Endothelial cell of umbilical vein (primary cell): ENCODE results near the gene IL33.

Experiments used
- CTCF ChIP-seq, 2 donors: IDR thresholded peaks; 1 replicate in 1 of 2; 2 replicates in 1 of 2; pipeline ENCODE4 v1.5.1; 2011; ENCODE audit warnings: low read length in 2 of 2, mild to moderate bottlenecking in 2 of 2, moderate library complexity in 2 of 2, control low read depth in 1 of 2, inconsistent platforms in 1 of 2, low read depth in 1 of 2; ENCODE audit not compliant: insufficient read depth in 1 of 2; ENCODE audit errors: extremely low read depth in 1 of 2
- JUN ChIP-seq: IDR thresholded peaks from 2 replicates; pipeline ENCODE4 v1.6.1; 2011; ENCODE audit warnings: borderline replicate concordance, low read depth; ENCODE audit not compliant: insufficient read length, insufficient read depth
- MAX ChIP-seq: IDR thresholded peaks from 2 replicates; pipeline ENCODE4 v1.6.1; 2011; ENCODE audit not compliant: insufficient read depth, insufficient read length
- POLR2A ChIP-seq: IDR thresholded peaks from 2 replicates; pipeline ENCODE4 v1.6.1; 2012; ENCODE audit warnings: low read depth, mild to moderate bottlenecking, control low read depth, low read length

GRCh38 chr9:6232336-6232945 lies 16.8 kb downstream of the IL33 start:
- no peak for TF ChIP-seq POLR2A
- no peak for TF ChIP-seq CTCF (IDR thresholded peaks at IDR 0.05; ENCODE audit: extremely low read depth in 1 of 2, insufficient read depth in 1 of 2, low read depth in 1 of 2, low read length in 2 of 2)
- no peak for TF ChIP-seq JUN
- no peak for TF ChIP-seq MAX
